NCI-H187 (cell line): Measurements from ENCODE around the gene KLC1.
"Not testable (repeated sequence)": the region's sequence is repeated elsewhere in the genome, so short reads cannot be mapped to it uniquely, and the experiment has no call there.

ENCODE experiments used
- DNase-seq, 2 experiments: peaks; one replicate each; lab custom pipeline; 2025; lab: John Stamatoyannopoulos, UW

The KLC1 gene

DNA sequence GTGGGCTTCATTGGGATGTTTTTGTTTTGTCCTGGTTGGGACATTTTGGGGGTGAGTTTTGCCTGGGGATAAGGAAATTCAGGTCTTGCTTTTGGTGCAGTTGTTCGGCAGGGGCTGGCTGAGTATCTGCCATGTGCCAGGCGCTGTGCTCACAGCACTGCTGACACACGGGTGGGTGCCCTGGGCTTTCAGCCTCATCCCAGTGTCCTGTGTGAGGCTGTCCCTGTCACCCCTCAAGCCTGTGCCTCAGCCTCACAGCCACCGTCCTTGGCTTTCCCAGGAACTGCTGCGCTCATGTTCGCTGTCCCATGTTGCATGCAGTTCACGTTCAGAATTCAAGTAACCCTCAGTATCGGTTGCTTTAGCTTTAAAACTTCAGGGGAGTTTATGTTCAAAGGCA, 61.3 kb downstream of the KLC1 start:
- no peak for DNase-seq

DNA sequence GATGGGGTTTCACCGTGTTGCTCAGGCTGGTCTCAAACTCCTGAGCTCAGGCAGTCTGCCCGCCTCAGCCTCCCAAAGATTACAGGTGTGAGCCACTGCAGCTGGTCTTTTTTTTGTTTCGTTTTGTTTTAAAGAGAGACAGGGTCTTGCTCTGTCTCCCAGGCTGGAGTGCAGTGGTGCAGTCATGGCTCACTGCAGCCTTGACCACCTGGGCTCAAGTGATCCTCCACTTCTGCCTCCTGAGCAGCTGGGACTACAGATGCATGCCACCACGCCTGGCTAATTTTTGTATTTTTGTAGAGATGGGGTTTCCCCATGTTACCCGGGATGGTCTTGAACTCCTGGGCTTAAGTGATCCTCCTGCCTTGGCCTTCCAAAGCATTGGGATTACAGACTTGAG, 62.6 kb downstream of the KLC1 start:
- not testable (repeated sequence) for DNase-seq

- no peak for DNase-seq
Measured at GRCh38 chr14:103692159-103692558, 63.1 kb downstream of the KLC1 start.

- DNase-seq: no peak
Measured at GRCh38 chr14:103692871-103693270, 63.9 kb downstream of the KLC1 start.

- no peak for DNase-seq
Measured at GRCh38 chr14:103693515-103693914, 64.5 kb downstream of the KLC1 start.

DNA sequence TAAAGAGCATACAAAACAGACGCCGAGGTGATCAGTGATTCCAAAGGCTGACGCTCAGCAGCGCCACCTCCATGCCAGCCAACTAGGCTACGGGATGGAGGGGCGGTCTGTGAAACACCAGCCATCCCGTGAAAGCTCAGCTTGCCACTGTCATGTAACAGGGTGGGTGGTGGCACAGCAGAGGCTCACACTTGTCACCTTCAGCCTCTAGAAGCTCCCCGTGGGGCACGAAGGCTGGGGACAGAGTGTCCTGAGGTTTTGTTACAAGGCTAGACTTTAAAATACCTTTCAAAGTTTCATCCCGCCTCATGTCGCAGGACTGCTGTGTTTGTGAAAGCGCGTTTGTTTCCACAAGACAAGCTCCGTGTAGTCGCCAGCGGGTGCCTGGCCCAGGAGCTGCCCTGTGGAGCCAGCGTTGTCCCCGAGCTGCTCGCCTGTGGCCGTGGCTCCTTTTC, 65.6 kb downstream of the KLC1 start:
- no peak for DNase-seq

DNA sequence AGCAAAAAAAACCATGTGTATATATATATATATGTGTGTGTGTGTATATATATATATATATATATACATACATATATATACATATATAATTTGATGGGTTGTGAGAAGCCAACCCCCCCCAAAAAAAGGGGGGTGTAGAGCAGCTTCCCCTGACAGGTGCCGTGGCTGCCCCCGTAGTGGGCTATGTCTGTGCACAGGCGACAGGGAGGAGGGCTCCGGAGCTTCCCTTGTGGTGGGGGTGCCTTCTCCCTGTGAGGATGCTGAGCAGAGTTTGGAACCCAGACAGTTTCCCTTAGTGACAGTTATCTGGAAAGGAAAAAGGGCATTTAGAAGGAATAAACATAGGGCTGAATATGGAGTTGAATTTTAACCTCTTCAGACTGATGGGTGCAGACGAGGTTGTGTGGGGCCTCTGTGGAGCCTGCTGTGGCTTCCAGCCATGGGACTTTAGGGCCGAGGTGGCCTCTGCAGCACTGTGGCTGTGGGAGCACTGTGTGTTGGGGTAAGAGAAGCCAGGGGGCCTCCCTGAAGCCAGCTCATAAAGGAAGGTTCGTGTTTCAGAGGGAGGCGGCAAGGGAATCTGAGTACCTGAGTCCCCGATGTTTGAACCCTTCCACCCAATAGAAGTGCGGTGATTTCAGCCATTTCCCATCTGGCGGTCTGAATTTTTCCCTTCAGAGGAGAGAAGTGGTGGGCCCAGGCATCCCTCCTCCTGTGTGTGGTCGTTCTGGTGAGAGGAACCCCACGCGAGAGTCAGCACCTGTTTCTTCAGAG, 66.5 kb downstream of the KLC1 start:
- no peak for DNase-seq

DNA sequence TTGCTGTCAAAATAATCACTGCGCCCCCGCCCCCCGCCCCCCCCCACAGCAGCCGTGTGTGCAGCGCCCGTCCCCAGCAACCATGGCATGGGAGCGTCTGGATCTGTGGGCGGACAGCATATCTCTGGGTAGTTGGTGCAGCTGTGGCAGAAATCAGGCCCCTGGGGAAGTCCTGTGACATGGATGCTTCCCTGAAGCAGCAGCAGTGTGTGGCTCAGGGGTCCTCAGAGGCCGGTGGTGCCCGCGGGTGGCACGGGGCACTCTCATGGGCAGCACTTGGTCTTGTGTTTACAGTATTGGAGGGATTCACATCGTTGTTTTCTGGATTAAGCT, 67.0 kb downstream of the KLC1 start:
- no peak for DNase-seq

DNA sequence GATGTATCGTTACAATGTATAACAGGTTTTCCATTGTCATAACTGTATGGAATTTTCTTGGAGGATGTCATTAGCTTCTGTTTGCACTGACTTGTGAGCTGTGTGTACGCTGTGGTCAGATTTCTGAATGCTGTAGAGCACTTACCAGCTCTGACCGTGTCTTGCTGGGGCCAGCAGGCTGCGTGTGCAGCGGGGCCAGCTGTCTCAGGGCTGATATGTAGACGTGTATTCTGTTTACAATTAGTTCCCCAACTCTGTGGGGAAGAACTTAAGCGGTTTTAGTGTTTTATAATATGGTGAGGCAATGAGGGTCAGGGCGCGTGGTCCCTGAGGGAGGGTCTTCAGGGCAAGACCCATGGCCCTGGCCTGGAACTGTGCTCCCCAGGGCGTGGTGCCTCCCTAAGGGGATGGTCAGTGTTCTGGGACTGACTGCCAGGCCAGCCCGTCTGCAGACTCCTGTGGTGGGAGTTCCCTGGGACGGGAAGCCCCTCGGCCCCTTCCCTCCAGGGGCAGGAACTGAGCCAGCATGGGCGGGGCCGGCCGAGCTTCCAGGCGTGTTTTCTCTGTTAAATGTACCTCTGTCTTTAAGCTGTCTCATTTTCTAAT, 67.6 kb downstream of the KLC1 start:
- no peak for DNase-seq

DNA sequence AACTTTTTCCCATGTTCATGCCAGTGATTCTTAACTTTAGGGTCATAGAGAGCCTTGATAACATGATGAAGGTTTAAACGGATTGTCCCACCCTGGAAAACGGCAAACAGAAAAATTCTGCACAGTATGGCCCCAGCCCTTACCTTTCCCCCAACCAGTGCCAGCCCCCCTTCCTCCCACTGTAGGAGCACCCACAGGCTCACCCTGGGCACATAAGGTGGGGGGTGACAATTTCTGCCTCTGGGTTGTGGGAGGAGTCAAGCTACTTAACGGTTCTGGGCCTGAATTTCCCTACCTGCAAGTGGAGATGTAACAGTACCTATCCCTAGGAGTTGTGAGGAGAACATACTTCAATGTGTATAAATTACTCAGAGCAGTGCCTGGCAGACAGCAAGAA, 68.2 kb downstream of the KLC1 start:
- DNase-seq: no peak

DNA sequence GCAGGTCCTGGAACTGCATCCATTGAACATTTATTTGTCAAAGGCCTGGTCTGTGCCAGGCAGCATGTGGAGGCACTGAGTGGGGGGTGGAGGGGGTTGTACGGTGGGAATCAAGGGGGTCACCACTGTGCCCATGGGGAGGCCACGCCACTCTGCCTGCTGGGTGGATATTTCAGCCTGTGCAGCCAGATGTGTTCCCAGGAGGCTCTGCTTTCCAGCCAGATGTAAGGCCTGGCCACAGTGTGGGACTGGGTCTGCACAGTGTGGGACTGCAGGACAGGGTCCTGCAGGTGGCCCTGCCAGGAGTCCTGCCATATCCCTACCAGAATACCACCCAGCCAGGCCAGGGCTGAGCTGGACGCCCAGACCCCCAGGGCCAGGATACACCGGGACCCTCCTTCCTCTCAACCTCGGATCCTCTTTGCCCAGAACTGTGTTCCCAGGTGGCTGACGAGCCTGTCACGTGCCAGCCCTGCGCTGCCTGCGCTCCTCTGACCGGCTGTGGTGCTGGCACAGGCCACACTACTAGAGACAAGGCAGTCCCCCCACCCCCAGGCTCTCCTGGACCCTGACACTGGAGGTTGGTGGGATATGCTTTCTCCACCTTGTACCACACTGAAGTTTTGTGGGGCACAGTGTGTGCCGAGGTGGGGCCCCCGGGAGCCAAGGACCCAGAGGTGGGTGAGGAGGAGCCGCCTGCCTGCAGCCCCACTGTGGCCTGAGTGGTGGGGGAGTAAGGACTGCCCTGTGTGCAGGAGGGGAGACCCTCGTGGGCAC, 68.8 kb downstream of the KLC1 start:
- no peak for DNase-seq

DNA sequence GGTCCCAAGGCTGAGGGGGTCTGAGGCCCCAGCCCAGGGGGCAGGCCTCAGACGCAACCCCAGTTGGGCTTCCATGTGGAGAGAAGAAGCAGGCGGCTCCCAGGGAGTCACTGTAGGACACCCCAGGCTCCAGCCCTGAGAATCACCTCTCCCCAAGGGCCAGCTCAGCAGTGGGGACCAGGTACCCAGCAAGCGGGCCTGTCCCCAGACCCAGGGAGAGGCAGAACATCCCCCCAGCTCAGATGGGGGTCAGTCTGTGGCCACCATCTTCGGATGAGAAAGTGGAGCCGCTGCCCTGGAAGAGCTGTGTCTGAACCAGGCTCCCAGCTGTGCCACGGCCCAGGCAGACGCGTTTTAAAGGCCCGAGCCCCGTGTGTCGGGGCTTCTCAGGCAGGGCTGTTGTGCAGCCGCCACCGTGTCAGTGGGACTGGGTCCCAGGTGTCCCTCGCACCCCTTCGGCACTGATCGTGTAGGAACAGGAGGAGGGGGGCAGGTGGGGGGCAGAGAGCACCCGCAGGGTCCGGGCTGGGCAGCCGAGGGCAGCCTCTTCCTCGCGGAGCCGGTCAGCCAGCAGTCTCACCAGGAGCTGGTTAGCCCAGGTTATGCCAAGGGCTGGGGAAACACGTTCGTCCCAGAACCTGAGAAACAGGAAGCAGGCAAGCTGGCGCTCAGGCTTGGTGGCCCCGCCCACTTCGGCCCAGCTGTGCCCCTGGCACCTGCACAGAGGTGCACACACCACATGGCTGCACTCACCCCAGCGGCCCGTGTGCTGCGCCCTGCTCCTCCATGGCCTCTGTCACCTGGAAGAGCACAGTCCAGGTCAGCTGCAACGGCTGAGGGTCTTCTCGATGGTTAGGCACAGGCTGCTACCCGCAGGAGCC, 69.6 kb downstream of the KLC1 start:
- no peak for DNase-seq

GRCh38 chr14:103699261-103699661, 70.2 kb downstream of the KLC1 start:
- no peak for DNase-seq

DNA sequence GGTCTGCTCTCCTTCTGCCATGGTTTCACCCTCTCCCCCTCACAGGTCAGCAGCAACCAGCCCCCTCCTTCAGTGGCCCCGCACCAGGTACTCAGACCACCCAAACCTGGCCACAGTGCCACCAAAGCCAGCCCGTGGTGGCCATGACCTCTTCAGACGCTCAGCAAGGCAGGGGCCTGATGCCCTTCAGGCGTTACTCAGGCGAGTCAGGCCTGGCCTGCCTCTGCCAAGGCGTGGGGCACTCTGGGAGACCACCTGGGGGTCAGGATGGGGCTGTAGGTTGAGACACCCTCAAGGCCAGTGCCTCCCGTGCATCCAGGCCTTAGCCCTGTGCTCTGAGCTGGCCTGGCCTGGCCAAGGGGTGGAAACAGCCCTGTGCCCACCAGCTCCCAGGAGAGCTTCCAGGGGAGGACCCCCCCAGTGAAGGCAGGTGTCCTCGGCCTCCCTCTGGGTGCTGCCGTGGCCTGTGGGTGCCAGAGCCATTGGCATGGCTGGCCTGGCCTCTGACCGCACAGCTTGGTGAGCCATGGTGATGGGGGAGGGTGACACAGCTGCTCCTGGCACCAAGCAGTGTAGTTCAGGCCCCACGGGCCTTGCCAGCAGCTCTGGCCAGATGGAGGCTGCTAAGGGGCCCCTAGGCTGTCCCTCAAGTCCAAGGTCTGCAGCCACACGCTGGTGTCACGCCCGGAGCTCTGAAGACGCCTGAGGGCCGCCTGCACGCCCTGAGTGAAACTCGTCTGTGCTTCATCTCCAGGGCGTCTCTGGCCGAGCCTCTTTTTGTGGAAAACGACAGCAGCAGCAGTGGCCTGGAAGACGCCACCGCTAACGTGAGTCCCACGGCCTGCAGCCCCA, 71.1 kb downstream of the KLC1 start:
- DNase-seq: no peak

DNA sequence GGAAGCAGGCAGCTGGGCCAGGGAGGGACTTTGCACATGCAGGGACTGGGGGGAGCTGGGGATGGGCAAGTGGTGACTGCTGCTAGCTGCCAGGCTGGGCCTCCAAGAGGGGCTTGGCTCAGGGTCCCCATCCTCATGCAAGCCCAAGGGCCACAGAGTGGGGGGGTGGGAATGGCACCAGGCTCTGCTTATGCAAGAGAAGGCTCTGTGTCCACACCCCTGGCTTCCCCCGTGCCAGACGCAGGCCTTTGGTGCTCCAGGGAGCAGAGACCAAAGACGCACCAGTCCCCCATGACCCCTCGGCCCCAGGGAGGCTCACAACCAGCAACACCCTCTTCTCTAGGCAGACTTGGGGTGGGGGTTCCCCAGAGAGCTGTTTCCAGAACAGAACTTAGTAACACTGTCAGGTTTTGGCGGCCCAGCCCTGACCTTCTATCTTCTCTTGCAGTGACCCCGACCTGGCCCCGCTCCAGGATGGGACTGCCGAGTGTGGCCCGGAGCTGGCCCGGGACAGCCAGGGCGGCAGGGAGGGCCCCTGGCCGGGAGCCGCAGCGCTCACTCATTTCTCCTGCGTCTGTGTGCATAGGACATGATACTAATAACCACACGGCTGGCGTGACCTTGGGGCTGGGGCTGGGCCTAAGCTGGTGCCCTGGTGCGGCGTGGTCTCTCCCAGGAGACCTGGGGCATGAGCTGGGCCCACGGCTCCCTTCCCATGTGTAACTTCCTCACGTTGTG, 71.9 kb downstream of the KLC1 start:
- no peak for DNase-seq

DNA sequence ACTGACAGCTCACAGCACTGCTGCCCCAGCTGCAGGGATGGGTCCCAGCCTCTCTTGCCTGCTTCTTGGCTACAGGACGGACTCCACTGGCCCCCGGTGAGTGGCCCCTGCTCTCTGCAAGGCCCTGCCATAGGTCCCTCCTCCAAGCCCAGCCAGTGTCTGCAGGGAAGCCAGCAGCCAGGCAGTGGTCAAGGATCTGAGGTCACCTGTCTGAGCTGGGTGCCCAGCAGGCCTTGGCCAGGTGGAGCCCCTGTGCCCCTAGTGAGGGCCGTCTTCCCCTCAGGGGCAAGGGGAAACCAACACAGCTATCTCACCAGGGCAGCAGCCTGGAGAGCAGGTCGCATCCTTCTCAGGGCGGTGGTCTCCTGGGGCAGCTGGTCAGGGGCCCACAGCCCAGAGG, 73.1 kb downstream of the KLC1 start:
- no peak for DNase-seq

DNA sequence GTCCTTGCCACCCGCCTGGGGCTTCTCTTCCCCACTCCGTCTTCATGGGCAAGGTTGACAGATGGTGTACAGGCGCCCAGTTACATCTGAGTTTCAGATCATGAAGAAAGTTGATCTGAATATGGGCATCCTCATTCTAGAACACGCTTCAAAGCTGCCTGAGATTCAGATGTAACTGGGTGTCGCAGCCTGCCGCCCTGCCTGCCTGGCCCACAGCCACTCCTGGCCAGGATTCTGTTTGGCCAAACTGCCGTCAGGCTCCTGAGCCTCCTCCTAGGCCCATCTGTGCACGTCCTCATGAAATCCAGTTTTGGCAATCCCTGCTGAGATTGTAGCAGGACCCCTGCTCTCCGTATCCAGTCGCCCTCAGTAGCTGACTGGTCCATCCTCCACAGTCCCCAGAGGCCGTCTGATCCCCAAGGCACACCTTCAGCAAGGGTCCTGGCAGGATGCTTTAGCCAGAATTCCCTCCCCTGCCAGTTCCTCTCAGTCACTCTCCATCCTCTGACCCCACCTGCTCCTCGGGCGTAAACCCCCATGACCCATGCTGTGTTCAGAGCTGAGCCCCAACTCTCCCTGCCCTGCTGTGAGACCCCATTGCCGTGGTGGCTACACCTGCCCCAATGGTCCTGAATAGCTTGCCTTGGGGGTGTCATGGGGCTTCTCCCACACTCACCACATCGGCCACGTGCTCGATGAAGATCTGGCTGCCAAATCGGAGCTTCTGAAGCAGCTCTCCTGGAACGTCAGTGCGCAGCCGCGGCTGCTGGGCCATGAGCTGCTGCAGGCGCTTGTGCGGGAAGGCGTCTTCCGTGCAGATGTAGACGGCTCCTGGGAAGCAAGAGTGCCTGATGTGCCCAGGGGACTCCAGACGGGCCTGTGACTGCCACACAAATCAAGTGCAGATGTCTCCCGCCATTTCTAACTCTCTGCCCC, 73.8 kb downstream of the KLC1 start:
- no peak for DNase-seq

DNA sequence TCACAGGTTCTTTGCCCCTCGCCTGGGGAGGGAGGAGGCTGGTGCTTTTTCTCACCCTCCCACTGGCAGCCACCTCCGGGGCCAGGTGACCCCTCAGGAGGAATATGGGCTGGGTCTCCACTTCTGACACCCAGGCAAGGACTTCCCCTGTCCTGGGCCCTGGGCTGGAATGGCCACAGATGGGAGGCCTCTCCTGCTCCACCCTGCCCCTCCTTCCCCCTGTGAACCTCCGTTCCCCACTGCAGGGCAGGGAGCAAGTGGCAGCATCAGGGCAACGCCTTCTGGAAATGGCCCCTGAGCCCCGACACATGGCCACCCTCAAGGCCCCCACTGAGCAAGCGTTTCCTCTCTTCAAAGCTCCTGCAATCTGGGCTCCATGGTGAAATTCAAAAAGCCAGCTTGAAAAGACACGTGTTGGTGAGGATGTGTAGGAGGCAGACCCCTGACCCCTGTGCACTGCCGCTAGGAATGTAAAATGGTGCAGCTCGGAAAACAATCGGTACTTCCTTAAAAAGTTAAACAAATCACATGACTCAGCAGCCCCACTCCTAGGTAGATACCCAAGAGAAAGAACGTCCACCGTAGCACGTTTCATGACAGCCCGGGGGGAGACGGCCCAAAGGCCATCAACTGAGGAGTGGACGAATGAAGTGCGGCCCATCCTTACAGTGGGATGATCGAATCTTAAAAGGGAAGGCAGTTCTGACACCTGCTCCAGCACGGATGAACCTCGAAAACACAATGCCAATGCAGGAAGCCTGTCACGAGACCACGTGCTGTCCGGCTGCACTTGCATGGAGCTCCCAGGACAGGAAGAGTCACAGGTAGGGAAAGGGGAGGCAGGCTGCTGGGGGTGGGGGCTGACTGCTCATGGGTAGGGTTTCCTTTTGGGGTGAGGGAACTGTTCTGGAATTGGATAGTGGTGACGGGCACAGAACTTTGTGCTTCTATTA, 74.7 kb downstream of the KLC1 start:
- no peak for DNase-seq
